ENCODE measurements around the gene CLTB.

DNA sequence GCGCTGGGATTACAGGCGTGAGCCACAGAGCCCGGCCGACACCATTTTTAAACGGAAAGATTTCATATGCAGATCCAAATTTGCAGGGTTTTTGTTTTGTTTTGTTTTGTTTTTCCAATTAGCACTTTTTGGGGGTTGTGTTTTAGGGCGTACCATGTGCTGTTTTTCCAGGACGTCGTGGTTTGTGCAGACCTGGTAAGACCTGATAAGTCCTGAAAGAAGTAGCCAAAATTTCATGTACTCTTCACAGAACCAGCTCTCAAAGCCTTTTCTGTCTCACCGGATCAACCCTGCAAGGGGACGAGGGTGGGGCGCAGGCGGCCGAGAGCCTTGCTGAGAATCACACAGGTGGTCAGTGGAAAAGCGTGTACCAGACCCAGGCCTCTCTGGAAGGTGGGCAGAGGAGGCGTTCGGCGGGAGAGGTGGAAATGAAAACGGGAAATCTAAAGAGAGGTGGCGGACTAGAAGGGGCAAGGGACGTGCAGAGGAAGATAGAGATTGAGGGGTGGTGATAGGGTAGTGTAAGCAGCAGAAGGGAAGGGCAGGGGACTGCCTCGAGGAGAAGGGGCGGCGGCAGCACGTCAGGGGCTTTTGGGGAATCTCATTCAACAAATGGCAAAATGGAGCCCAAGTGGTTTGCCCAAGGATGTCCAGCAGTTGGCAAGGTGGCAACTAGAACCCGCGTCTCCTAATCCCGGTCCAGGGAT, 30.7 kb upstream of the CLTB start:
- no peak for TF ChIP-seq FOXM1 (IDR thresholded peaks at IDR 0.05; ENCODE audit: borderline replicate concordance)
- TF ChIP-seq, protein P1, sequence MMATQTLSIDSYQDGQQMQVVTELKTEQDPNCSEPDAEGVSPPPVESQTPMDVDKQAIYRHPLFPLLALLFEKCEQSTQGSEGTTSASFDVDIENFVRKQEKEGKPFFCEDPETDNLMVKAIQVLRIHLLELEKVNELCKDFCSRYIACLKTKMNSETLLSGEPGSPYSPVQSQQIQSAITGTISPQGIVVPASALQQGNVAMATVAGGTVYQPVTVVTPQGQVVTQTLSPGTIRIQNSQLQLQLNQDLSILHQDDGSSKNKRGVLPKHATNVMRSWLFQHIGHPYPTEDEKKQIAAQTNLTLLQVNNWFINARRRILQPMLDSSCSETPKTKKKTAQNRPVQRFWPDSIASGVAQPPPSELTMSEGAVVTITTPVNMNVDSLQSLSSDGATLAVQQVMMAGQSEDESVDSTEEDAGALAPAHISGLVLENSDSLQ (IDR thresholded peaks at IDR 0.05) = no peak
- TF ChIP-seq SUZ12 (IDR thresholded peaks at IDR 0.05) = no peak
- no peak for TF ChIP-seq FOXK2 (IDR thresholded peaks at IDR 0.05)
